GM12878 (cell line): ENCODE results near the gene TRPM8. TPM values are rescaled to one million over a fixed set of nuclear protein-coding genes. Genes with fewer than 3 reads are reported as not detected.

ENCODE experiments used
- ATAC-seq: fragments of 200-7000 bp; cut with Tn5 transposase; 3 replicates; pipeline ENCODE4 v1.9.1; 2020; ENCODE audit warnings: mild to moderate bottlenecking, moderate library complexity
- BruUV-seq: library from RNA; stranded (reverse); fragments of 400-500 nt; replicated peaks from 2 replicates; lab custom pipeline; 2021; lab: Mats Ljungman, UMichigan
- CTCF ChIA-PET: fragments of 300-600 bp; sonication (Branson Sonifier 250); formaldehyde crosslinking; extraction: SDS; loops from one replicate; lab custom pipeline; 2021; ENCODE audit warnings: inconsistent platforms; lab: Yijun Ruan, JAX
- POLR2A ChIA-PET: fragments of 350-600 bp; formaldehyde crosslinking; extraction: SDS; loops from one replicate; lab custom pipeline; 2021; ENCODE audit warnings: inconsistent platforms; lab: Charles Lee
- RAD21 ChIA-PET: fragments of 300-600 bp; sonication (Branson Sonifier 250); formaldehyde crosslinking; loops from one replicate; lab custom pipeline; 2023; ENCODE audit warnings: antibody characterized with exemption; ENCODE audit not compliant: unreplicated experiment; lab: Charles Lee
- SMC1A ChIA-PET: fragments of 300-600 bp; sonication (Branson Sonifier 250); formaldehyde crosslinking; loops from one replicate; lab custom pipeline; 2023; ENCODE audit not compliant: unreplicated experiment, uncharacterized antibody; lab: Charles Lee
- DNase-seq: peaks from one replicate; pipeline ENCODE4 v3.0.0-alpha.2; 2011; ENCODE audit warnings: low read depth, low spot score
- FAIRE-seq: peaks from 3 replicates; lab custom pipeline; 2011; peaks lifted over from hg19 to GRCh38; lab: Jason Lieb, UNC
- H2AFZ ChIP-seq: 2 replicates; pipeline ENCODE4 v1.6.0; 2011; ENCODE audit warnings: low read depth, low read length, control low read depth; ENCODE audit not compliant: control insufficient read depth
- H3K27ac ChIP-seq: 2 replicates; pipeline ENCODE4 v1.5.1; 2011; ENCODE audit warnings: control low read depth; ENCODE audit not compliant: control insufficient read depth, insufficient read depth
- H3K27me3 ChIP-seq, 2 experiments: replicated peaks in 1 of 2; 2 replicates each; pipeline versions ENCODE4 v1.6.0 to v1.6.1; 2011; ENCODE audit warnings: low read length in 1 of 2; ENCODE audit not compliant: control insufficient read depth in 2 of 2, insufficient read depth in 2 of 2
- H3K36me3 ChIP-seq, 2 experiments: 2 replicates each; pipeline ENCODE4 v1.5.1; 2011; ENCODE audit warnings: low read length in 1 of 2; ENCODE audit not compliant: control insufficient read depth in 2 of 2, insufficient read depth in 2 of 2
- H3K4me1 ChIP-seq: 2 replicates; pipeline ENCODE4 v1.6.1; 2011; ENCODE audit warnings: mild to moderate bottlenecking, low read length, moderate library complexity, mixed read lengths; ENCODE audit not compliant: control insufficient read depth, insufficient read depth
- H3K4me2 ChIP-seq: 2 replicates; pipeline ENCODE4 v1.6.0; 2011; ENCODE audit warnings: control low read depth; ENCODE audit not compliant: control insufficient read depth, insufficient read depth
- H3K4me3 ChIP-seq: fragments of 200-600 bp; sonication (generic); 2 replicates; pipeline ENCODE4 v1.5.1; 2016
- H3K79me2 ChIP-seq: 2 replicates; pipeline ENCODE4 v1.6.0; 2011; ENCODE audit warnings: low read length; ENCODE audit not compliant: control insufficient read depth, insufficient read depth
- H3K9ac ChIP-seq: 2 replicates; pipeline ENCODE4 v1.8.0; 2011; ENCODE audit warnings: low read length, control low read depth, mixed read lengths; ENCODE audit not compliant: control insufficient read depth, insufficient read depth
- H3K9me3 ChIP-seq: replicated peaks from 3 replicates; pipeline ENCODE4 v1.5.1; 2011; ENCODE audit warnings: mild to moderate bottlenecking, low read length; ENCODE audit not compliant: control insufficient read depth, insufficient read depth
- H4K20me1 ChIP-seq: 2 replicates; pipeline ENCODE4 v1.6.0; 2011; ENCODE audit not compliant: control insufficient read depth, insufficient read depth
- BCL11A ChIP-seq: IDR thresholded peaks from 2 replicates; pipeline ENCODE4 v1.6.1; 2011; ENCODE audit warnings: low read depth, low read length
- HDGF ChIP-seq: fragments of 450-650 bp; IDR thresholded peaks from 2 replicates; pipeline ENCODE4 v1.6.1; 2016; ENCODE audit warnings: antibody characterized with exemption
- IRF4 ChIP-seq: IDR thresholded peaks from 2 replicates; pipeline ENCODE4 v1.6.1; 2011; ENCODE audit warnings: low read depth, low read length
- MTA3 ChIP-seq: IDR thresholded peaks from 2 replicates; pipeline ENCODE4 v1.6.1; 2012; ENCODE audit warnings: low read length, inconsistent platforms, borderline replicate concordance
- SMAD5 ChIP-seq: IDR thresholded peaks from 2 replicates; pipeline ENCODE4 v1.6.1; 2016; ENCODE audit warnings: antibody characterized with exemption, low read depth
- WGBS: methylation state at CpG from one replicate; pipeline ENCODE4 v1.1.6; 2016; ENCODE audit warnings: low lambda C conversion rate; ENCODE audit not compliant: insufficient replicate concordance, insufficient coverage; ENCODE audit errors: missing lambda C conversion rate; 5-methylcytosine and 5-hydroxymethylcytosine counted together
- in situ Hi-C: fragments of 300-500 bp; cut with MboI; formaldehyde crosslinking; loops from 9 replicates; pipeline ENCODE4 v1.14.3; 2018; ENCODE audit warnings: mixed read lengths
- intact Hi-C: fragments of 100-400 bp; cut with micrococcal nuclease; formaldehyde crosslinking; loops from one replicate; pipeline ENCODE4 v1.14.2; 2022; ENCODE audit not compliant: unreplicated experiment
- polyA plus RNA-seq, 11 experiments: library from polyadenylated mRNA; depleted of rRNA in 4 of 11; unstranded in 6 of 11; stranded (reverse) in 5 of 11; fragments of >200 nt; fragmentation: Nextera tagmentation in 4 of 11; fragmentation: Illumina TruSeq in 1 of 11; extraction: Ambion mirVana in 4 of 11; extraction: Trizol in 1 of 11; gene quantifications; 1 replicate in 1 of 11; 2 replicates in 10 of 11; pipeline versions ENCODE4 v1.2.1 to v1.2.3, GENCODE V29; 2011 to 2016; ENCODE audit warnings: inconsistent platforms in 2 of 11, missing spikeins in 2 of 11, low read depth in 1 of 11
- total RNA-seq, 4 experiments: library from RNA; depleted of rRNA in 3 of 4; stranded (reverse); fragments of >200 nt in 3 of 4; fragmentation: Illumina TruSeq in 1 of 4; extraction: Trizol in 1 of 4; gene quantifications; 2 replicates each; pipeline versions ENCODE4 v1.2.1 to v1.2.3, GENCODE V29; 2013 to 2021
- TF ChIP-seq, protein P1 (sequence below): IDR thresholded peaks from 2 replicates; pipeline ENCODE4 v1.6.1; 2011; ENCODE audit warnings: borderline replicate concordance, low read depth, mild to moderate bottlenecking, moderate library complexity, low read length; ENCODE audit not compliant: insufficient read depth, poor library complexity, severe bottlenecking
- TF ChIP-seq, protein P2 (sequence below): fragments of 450-650 bp; IDR thresholded peaks from 2 replicates; pipeline ENCODE4 v1.6.1; 2017; ENCODE audit warnings: antibody characterized with exemption, mild to moderate bottlenecking, moderate library complexity

The TRPM8 gene
- total and polyA plus RNA-seq, 10 of the 15 experiments (the other 5 are each of a cell fraction or from before 2014, with no cell fraction given): 3.9 TPM; not detected in 9

GRCh38 chr2:233942731-233943130, 25.6 kb downstream of the TRPM8 start:
- ChIA-PET CTCF (no interaction called here), RAD21 (no interaction called here), POLR2A (no interaction called here)
- no peak overlapping the region for H3K4me3 ChIP-seq
- ATAC-seq: no peak
- no peaks in the 10 kb centered on the region; a peak in 1 of 4 replicates for H3K27me3 ChIP-seq
- in situ Hi-C loops: no loop called here
- no peak overlapping the region for H2AFZ ChIP-seq
- TF ChIP-seq IRF4: no peak
- TF ChIP-seq, protein P1, sequence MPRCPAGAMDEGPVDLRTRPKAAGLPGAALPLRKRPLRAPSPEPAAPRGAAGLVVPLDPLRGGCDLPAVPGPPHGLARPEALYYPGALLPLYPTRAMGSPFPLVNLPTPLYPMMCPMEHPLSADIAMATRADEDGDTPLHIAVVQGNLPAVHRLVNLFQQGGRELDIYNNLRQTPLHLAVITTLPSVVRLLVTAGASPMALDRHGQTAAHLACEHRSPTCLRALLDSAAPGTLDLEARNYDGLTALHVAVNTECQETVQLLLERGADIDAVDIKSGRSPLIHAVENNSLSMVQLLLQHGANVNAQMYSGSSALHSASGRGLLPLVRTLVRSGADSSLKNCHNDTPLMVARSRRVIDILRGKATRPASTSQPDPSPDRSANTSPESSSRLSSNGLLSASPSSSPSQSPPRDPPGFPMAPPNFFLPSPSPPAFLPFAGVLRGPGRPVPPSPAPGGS: no peak
- TF ChIP-seq, protein P2, sequence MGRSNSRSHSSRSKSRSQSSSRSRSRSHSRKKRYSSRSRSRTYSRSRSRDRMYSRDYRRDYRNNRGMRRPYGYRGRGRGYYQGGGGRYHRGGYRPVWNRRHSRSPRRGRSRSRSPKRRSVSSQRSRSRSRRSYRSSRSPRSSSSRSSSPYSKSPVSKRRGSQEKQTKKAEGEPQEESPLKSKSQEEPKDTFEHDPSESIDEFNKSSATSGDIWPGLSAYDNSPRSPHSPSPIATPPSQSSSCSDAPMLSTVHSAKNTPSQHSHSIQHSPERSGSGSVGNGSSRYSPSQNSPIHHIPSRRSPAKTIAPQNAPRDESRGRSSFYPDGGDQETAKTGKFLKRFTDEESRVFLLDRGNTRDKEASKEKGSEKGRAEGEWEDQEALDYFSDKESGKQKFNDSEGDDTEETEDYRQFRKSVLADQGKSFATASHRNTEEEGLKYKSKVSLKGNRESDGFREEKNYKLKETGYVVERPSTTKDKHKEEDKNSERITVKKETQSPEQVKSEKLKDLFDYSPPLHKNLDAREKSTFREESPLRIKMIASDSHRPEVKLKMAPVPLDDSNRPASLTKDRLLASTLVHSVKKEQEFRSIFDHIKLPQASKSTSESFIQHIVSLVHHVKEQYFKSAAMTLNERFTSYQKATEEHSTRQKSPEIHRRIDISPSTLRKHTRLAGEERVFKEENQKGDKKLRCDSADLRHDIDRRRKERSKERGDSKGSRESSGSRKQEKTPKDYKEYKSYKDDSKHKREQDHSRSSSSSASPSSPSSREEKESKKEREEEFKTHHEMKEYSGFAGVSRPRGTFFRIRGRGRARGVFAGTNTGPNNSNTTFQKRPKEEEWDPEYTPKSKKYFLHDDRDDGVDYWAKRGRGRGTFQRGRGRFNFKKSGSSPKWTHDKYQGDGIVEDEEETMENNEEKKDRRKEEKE: no peak
- TF ChIP-seq HDGF: no peak
- TF ChIP-seq MTA3: no peak
- TF ChIP-seq BCL11A: no peak
- no peak for TF ChIP-seq SMAD5
- TF ChIP-seq, all 136 proteins: peak for 0
- Histone ChIP-seq H3K9ac (no peak overlapping the region), H3K4me2 (no peak overlapping the region), H3K4me1 (no peaks in the 10 kb centered on the region), H3K27ac (no peak overlapping the region), H3K9me3 (no peaks in the 10 kb centered on the region; the same call in 2 of the 3 replicates), H4K20me1 (no peaks in the 10 kb centered on the region), H3K79me2 (no peaks in the 10 kb centered on the region), H3K36me3 (no peaks in the 10 kb centered on the region)
- intact Hi-C loops: no loop called here
- BruUV-seq: no TSS peak
- WGBS: 48% methylated on average over 4 of the region's 4 CpGs
- FAIRE-seq (no peak), DNase-seq (no peak)
- SMC1A ChIA-PET: no interaction called here
